HL-60 (cell line): ENCODE measurements around the gene NRN1L.

ENCODE experiments used
- DNase-seq, 2 experiments: peaks; one replicate each; pipeline ENCODE4 v3.0.0-alpha.2; 2010 to 2020; ENCODE audit warnings: low read depth in 1 of 2, low spot score in 1 of 2
- H3K27ac ChIP-seq: fragments of 250-450 bp; sonication (Bioruptor Pico); replicated peaks from 2 replicates; pipeline ENCODE4 v1.5.1; 2020; ENCODE audit warnings: mild to moderate bottlenecking, moderate library complexity
- H3K27me3 ChIP-seq: fragments of 250-450 bp; sonication (Bioruptor Pico); 2 replicates; pipeline ENCODE4 v1.5.1; 2021; ENCODE audit warnings: mild to moderate bottlenecking, moderate library complexity; ENCODE audit not compliant: insufficient read depth, poor library complexity, severe bottlenecking
- H3K4me3 ChIP-seq: replicated peaks from 2 replicates; pipeline ENCODE4 v1.5.1; 2011; ENCODE audit warnings: mild to moderate bottlenecking, control low read depth, low read length; ENCODE audit not compliant: insufficient read depth
- GABPA ChIP-seq: IDR thresholded peaks from 2 replicates; pipeline ENCODE4 v1.6.1; 2012; ENCODE audit warnings: low read depth
- POLR2AphosphoS5 ChIP-seq: IDR thresholded peaks from 2 replicates; pipeline ENCODE4 v1.6.1; 2012; ENCODE audit warnings: low read depth
- SPI1 ChIP-seq: IDR thresholded peaks from 2 replicates; pipeline ENCODE4 v1.6.1; 2012; ENCODE audit warnings: low read depth, mild to moderate bottlenecking, borderline replicate concordance
- TF ChIP-seq, protein P1 (sequence below): IDR thresholded peaks from one replicate; pipeline ENCODE4 v1.5.1; 2011; ENCODE audit warnings: low read length, control low read depth, inconsistent platforms; ENCODE audit not compliant: insufficient read depth
- TF ChIP-seq, protein P2 (sequence below): IDR thresholded peaks from 2 replicates; pipeline ENCODE4 v1.6.1; 2012; ENCODE audit warnings: low read depth; ENCODE audit not compliant: insufficient replicate concordance

The NRN1L gene

GRCh38 chr16:67923414-67924116 lies 38.9 kb downstream of the NRN1L start:
- no peak overlapping the region for H3K4me3 ChIP-seq
- H3K27me3 ChIP-seq: no peaks in the 10 kb centered on the region
- TF ChIP-seq GABPA (no peak), SPI1 (no peak), POLR2AphosphoS5 (no peak)
- TF ChIP-seq, protein P1, sequence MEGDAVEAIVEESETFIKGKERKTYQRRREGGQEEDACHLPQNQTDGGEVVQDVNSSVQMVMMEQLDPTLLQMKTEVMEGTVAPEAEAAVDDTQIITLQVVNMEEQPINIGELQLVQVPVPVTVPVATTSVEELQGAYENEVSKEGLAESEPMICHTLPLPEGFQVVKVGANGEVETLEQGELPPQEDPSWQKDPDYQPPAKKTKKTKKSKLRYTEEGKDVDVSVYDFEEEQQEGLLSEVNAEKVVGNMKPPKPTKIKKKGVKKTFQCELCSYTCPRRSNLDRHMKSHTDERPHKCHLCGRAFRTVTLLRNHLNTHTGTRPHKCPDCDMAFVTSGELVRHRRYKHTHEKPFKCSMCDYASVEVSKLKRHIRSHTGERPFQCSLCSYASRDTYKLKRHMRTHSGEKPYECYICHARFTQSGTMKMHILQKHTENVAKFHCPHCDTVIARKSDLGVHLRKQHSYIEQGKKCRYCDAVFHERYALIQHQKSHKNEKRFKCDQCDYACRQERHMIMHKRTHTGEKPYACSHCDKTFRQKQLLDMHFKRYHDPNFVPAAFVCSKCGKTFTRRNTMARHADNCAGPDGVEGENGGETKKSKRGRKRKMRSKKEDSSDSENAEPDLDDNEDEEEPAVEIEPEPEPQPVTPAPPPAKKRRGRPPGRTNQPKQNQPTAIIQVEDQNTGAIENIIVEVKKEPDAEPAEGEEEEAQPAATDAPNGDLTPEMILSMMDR: no peak
- TF ChIP-seq, protein P2, sequence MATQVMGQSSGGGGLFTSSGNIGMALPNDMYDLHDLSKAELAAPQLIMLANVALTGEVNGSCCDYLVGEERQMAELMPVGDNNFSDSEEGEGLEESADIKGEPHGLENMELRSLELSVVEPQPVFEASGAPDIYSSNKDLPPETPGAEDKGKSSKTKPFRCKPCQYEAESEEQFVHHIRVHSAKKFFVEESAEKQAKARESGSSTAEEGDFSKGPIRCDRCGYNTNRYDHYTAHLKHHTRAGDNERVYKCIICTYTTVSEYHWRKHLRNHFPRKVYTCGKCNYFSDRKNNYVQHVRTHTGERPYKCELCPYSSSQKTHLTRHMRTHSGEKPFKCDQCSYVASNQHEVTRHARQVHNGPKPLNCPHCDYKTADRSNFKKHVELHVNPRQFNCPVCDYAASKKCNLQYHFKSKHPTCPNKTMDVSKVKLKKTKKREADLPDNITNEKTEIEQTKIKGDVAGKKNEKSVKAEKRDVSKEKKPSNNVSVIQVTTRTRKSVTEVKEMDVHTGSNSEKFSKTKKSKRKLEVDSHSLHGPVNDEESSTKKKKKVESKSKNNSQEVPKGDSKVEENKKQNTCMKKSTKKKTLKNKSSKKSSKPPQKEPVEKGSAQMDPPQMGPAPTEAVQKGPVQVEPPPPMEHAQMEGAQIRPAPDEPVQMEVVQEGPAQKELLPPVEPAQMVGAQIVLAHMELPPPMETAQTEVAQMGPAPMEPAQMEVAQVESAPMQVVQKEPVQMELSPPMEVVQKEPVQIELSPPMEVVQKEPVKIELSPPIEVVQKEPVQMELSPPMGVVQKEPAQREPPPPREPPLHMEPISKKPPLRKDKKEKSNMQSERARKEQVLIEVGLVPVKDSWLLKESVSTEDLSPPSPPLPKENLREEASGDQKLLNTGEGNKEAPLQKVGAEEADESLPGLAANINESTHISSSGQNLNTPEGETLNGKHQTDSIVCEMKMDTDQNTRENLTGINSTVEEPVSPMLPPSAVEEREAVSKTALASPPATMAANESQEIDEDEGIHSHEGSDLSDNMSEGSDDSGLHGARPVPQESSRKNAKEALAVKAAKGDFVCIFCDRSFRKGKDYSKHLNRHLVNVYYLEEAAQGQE: no peak
- no peak overlapping the region for H3K27ac ChIP-seq
- no peak for DNase-seq

DNA sequence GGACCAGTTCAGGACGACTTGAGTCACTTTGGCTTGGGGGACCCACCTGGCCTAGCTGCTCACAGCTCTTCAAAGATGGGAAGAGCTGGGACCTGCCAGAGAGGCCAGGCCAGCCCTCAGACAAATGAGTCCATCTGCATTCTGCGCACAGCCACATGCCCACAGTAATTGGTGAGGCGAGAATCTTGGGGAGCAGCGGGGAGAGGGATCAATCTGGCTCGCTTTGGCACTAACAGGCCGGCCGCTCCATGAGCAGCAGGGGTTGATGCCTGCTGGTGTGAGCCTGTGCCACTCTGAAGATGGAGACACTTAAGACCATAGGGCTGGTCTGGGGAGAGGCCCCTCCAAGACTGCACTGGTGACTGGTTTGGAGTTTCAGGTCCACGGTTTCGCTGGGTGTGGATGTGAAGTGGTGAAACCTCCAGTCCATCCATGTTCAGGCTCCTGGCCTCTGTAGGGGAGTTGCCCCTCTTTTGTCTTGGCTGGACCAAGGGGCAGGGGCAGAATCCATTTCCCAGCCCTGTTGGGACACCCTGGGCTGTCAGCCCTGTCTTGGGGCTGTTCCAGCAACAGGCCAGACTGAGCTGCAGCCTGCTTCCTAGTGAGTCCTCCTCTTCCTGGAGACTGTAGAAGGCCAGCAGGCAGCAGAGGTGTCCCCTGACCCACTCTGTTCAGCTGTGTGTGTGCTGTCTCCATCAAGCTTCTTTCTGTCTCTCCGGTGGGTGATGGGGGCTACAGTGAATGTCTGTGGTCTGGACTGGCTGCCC lies 39.6 kb downstream of the NRN1L start:
- no peak for DNase-seq
- TF ChIP-seq POLR2AphosphoS5: no peak
- no peak for TF ChIP-seq SPI1
- TF ChIP-seq, protein P1: no peak
- no peak for TF ChIP-seq GABPA
- TF ChIP-seq, protein P2: no peak
- no peak overlapping the region for H3K27ac ChIP-seq
- H3K27me3 ChIP-seq: no peaks in the 10 kb centered on the region
- H3K4me3 ChIP-seq: no peak overlapping the region

GRCh38 chr16:67926181-67926750 lies 41.6 kb downstream of the NRN1L start:
- no peak overlapping the region for H3K4me3 ChIP-seq
- H3K27me3 ChIP-seq: no peaks in the 10 kb centered on the region
- H3K27ac ChIP-seq: no peak overlapping the region
- no peak for TF ChIP-seq GABPA
- TF ChIP-seq, protein P1: no peak
- TF ChIP-seq, protein P2: no peak
- no peak for DNase-seq
